Measurements from ENCODE around the gene ST6GALNAC6. TPM values are rescaled to one million over a fixed set of nuclear protein-coding genes. Genes with fewer than 3 reads are reported as not detected.

ST6GALNAC6 gene
- total and polyA plus RNA-seq, 4 donors: 22.5 to 40.4 (median 32.3) TPM

DNA sequence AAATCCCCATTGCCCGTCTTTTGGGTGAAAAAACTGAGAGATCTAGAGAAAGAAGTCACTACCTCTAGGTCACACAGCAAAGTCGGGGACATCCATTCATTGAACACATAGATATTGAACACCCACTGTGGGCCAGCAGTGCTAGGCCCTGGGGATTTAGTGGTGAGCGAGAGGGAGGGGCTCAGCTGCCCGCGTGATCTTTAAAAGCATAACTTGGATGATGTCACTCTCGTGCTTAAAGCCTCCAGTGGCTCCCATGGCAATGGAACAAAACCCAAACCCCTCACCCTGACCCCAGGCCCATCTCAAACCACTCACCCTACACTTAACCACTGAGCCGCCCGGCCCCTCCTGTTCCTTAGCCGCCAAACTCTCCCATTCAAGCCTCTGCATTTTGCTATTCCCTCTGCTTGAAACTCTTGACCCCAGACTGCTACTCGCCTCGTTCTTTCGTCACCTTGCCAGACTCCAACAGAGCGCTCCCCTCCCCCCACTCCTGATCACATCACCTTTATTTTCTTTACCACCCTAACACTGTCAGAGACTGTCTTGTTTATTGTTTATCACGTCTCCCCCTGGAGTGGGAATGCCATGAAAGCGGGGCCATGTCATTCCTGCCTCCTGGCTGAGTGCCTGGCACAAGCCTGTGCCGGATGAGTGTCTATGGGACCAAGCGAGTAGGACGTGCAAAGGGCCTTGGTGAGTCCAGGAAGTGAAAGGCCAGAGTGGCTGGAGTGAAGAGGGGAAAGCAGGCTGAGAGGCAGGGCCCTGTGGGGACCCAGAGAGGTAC, 31.9 kb upstream of the ST6GALNAC6 start:
- H3K9me3 ChIP-seq (ENCODE audit: control insufficient read depth in 4 of 4, low read length in 3 of 4): no peaks in the 10 kb centered on the region
- peaks cover 2 to 18% (median 8%) of the 10 kb centered on the region in 4 donors for H3K4me1 ChIP-seq (ENCODE audit: control insufficient read depth in 4 of 4, insufficient read depth in 4 of 4, low read length in 3 of 4)
- no peaks in the 10 kb centered on the region for H3K36me3 ChIP-seq (ENCODE audit: control insufficient read depth in 4 of 4, insufficient read depth in 3 of 4, low read depth in 1 of 4, low read length in 3 of 4)
- H3K27me3 ChIP-seq (ENCODE audit: control insufficient read depth in 4 of 4, insufficient read depth in 4 of 4, low read length in 3 of 4): peaks cover 0 to 7% (median 0%) of the 10 kb centered on the region in 4 donors
- TF ChIP-seq GABPA (IDR thresholded peaks at IDR 0.05 in 1 of 2, conservative IDR thresholded peaks at IDR 0.05 in 1 of 2): no peak
- TF ChIP-seq, protein P1, sequence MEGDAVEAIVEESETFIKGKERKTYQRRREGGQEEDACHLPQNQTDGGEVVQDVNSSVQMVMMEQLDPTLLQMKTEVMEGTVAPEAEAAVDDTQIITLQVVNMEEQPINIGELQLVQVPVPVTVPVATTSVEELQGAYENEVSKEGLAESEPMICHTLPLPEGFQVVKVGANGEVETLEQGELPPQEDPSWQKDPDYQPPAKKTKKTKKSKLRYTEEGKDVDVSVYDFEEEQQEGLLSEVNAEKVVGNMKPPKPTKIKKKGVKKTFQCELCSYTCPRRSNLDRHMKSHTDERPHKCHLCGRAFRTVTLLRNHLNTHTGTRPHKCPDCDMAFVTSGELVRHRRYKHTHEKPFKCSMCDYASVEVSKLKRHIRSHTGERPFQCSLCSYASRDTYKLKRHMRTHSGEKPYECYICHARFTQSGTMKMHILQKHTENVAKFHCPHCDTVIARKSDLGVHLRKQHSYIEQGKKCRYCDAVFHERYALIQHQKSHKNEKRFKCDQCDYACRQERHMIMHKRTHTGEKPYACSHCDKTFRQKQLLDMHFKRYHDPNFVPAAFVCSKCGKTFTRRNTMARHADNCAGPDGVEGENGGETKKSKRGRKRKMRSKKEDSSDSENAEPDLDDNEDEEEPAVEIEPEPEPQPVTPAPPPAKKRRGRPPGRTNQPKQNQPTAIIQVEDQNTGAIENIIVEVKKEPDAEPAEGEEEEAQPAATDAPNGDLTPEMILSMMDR (IDR thresholded peaks at IDR 0.05; ENCODE audit: low read depth, low read length, missing input control): no peak
- TF ChIP-seq JUND (IDR thresholded peaks at IDR 0.05): no peak
- TF ChIP-seq, protein P2, sequence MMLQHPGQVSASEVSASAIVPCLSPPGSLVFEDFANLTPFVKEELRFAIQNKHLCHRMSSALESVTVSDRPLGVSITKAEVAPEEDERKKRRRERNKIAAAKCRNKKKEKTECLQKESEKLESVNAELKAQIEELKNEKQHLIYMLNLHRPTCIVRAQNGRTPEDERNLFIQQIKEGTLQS (IDR thresholded peaks at IDR 0.05): no peak
- no peak for TF ChIP-seq FOXA1 (IDR thresholded peaks at IDR 0.05)
- TF ChIP-seq EGR1 (IDR thresholded peaks at IDR 0.05; ENCODE audit: low read depth in 2 of 2): no peak
- no peak for TF ChIP-seq HNF4G (IDR thresholded peaks at IDR 0.05)
- TF ChIP-seq RAD21 (IDR thresholded peaks at IDR 0.05): no peak
- TF ChIP-seq RXRA (IDR thresholded peaks at IDR 0.05): no peak
- TF ChIP-seq, protein P3, sequence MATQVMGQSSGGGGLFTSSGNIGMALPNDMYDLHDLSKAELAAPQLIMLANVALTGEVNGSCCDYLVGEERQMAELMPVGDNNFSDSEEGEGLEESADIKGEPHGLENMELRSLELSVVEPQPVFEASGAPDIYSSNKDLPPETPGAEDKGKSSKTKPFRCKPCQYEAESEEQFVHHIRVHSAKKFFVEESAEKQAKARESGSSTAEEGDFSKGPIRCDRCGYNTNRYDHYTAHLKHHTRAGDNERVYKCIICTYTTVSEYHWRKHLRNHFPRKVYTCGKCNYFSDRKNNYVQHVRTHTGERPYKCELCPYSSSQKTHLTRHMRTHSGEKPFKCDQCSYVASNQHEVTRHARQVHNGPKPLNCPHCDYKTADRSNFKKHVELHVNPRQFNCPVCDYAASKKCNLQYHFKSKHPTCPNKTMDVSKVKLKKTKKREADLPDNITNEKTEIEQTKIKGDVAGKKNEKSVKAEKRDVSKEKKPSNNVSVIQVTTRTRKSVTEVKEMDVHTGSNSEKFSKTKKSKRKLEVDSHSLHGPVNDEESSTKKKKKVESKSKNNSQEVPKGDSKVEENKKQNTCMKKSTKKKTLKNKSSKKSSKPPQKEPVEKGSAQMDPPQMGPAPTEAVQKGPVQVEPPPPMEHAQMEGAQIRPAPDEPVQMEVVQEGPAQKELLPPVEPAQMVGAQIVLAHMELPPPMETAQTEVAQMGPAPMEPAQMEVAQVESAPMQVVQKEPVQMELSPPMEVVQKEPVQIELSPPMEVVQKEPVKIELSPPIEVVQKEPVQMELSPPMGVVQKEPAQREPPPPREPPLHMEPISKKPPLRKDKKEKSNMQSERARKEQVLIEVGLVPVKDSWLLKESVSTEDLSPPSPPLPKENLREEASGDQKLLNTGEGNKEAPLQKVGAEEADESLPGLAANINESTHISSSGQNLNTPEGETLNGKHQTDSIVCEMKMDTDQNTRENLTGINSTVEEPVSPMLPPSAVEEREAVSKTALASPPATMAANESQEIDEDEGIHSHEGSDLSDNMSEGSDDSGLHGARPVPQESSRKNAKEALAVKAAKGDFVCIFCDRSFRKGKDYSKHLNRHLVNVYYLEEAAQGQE (IDR thresholded peaks at IDR 0.05): no peak
- TF ChIP-seq SP1 (IDR thresholded peaks at IDR 0.05): no peak
- TF ChIP-seq NR2F2 (IDR thresholded peaks at IDR 0.05): no peak
- TF ChIP-seq HNF4A (conservative IDR thresholded peaks at IDR 0.05): no peak
- TF ChIP-seq, protein P4, sequence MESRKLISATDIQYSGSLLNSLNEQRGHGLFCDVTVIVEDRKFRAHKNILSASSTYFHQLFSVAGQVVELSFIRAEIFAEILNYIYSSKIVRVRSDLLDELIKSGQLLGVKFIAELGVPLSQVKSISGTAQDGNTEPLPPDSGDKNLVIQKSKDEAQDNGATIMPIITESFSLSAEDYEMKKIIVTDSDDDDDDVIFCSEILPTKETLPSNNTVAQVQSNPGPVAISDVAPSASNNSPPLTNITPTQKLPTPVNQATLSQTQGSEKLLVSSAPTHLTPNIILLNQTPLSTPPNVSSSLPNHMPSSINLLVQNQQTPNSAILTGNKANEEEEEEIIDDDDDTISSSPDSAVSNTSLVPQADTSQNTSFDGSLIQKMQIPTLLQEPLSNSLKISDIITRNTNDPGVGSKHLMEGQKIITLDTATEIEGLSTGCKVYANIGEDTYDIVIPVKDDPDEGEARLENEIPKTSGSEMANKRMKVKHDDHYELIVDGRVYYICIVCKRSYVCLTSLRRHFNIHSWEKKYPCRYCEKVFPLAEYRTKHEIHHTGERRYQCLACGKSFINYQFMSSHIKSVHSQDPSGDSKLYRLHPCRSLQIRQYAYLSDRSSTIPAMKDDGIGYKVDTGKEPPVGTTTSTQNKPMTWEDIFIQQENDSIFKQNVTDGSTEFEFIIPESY (IDR thresholded peaks at IDR 0.05): no peak
- TF ChIP-seq FOXA2 (IDR thresholded peaks at IDR 0.05): no peak
- TF ChIP-seq, protein P5, sequence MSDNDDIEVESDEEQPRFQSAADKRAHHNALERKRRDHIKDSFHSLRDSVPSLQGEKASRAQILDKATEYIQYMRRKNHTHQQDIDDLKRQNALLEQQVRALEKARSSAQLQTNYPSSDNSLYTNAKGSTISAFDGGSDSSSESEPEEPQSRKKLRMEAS (IDR thresholded peaks at IDR 0.05): no peak
- no peak for TF ChIP-seq TAF1 (conservative IDR thresholded peaks at IDR 0.05)
- TF ChIP-seq YY1 (IDR thresholded peaks at IDR 0.05): no peak
- 22% methylated on average over 18 of the region's 18 CpGs for WGBS
- H3K9ac ChIP-seq (ENCODE audit: low read depth in 1 of 2, low read length in 2 of 2): no peak overlapping the region
- no peak overlapping the region for H3K4me3 ChIP-seq (ENCODE audit: low read depth in 1 of 3, low read length in 3 of 3)
- no peak overlapping the region for H3K27ac ChIP-seq (ENCODE audit: low read depth in 1 of 2, low read length in 2 of 2)
- no peak for DNase-seq (ENCODE audit: low spot score)
